WTC11 (cell line): ENCODE data around the gene MYCBP2.

Source experiments
- CREB1 ChIP-seq: sonication (generic); formaldehyde crosslinking; IDR thresholded peaks from 2 replicates; pipeline ENCODE4 v1.8.0; 2023; ENCODE audit warnings: mild to moderate bottlenecking, missing genetic modification reagents
- CREM ChIP-seq: sonication (generic); formaldehyde crosslinking; IDR thresholded peaks from 2 replicates; pipeline ENCODE4 v1.8.1; 2022; ENCODE audit warnings: mild to moderate bottlenecking, missing genetic modification reagents, moderate library complexity
- ERG ChIP-seq: fragments of 250-450 bp; sonication (Bioruptor Pico); IDR thresholded peaks from 2 replicates; pipeline ENCODE4 v1.8.0; 2021; ENCODE audit warnings: mild to moderate bottlenecking
- ZBTB21 ChIP-seq: sonication (generic); formaldehyde crosslinking; IDR thresholded peaks from 2 replicates; pipeline ENCODE4 v1.8.1; 2023; ENCODE audit warnings: mild to moderate bottlenecking, missing genetic modification reagents, borderline replicate concordance

- TF ChIP-seq ZBTB21 (CRISPR knock-in tag) (no peak), CREM (CRISPR knock-in tag) (no peak), CREB1 (no peak), ERG (CRISPR knock-in tag) (no peak)
These were observed 221.8 kb downstream of the MYCBP2 start for GRCh38 chr13:77105051-77105450.
